ENCODE results near the gene NPR2. TPM values are rescaled to one million over a fixed set of nuclear protein-coding genes. Genes with fewer than 3 reads are reported as not detected.

Gene NPR2
- total and polyA plus RNA-seq, 2 of the 13 experiments (the other 11 are each of a cell fraction or from before 2014, with no cell fraction given) = 7.4 to 9.4 TPM

- TF ChIP-seq, protein P1, sequence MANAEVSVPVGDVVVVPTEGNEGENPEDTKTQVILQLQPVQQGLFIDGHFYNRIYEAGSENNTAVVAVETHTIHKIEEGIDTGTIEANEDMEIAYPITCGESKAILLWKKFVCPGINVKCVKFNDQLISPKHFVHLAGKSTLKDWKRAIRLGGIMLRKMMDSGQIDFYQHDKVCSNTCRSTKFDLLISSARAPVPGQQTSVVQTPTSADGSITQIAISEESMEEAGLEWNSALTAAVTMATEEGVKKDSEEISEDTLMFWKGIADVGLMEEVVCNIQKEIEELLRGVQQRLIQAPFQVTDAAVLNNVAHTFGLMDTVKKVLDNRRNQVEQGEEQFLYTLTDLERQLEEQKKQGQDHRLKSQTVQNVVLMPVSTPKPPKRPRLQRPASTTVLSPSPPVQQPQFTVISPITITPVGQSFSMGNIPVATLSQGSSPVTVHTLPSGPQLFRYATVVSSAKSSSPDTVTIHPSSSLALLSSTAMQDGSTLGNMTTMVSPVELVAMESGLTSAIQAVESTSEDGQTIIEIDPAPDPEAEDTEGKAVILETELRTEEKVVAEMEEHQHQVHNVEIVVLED (CRISPR knock-in tag; IDR thresholded peaks at IDR 0.05; ENCODE audit: borderline replicate concordance) = peak; percentile 82
- TF ChIP-seq ZSCAN5A (CRISPR knock-in tag; IDR thresholded peaks at IDR 0.05; ENCODE audit: borderline replicate concordance) = no peak
- TF ChIP-seq, protein P2, sequence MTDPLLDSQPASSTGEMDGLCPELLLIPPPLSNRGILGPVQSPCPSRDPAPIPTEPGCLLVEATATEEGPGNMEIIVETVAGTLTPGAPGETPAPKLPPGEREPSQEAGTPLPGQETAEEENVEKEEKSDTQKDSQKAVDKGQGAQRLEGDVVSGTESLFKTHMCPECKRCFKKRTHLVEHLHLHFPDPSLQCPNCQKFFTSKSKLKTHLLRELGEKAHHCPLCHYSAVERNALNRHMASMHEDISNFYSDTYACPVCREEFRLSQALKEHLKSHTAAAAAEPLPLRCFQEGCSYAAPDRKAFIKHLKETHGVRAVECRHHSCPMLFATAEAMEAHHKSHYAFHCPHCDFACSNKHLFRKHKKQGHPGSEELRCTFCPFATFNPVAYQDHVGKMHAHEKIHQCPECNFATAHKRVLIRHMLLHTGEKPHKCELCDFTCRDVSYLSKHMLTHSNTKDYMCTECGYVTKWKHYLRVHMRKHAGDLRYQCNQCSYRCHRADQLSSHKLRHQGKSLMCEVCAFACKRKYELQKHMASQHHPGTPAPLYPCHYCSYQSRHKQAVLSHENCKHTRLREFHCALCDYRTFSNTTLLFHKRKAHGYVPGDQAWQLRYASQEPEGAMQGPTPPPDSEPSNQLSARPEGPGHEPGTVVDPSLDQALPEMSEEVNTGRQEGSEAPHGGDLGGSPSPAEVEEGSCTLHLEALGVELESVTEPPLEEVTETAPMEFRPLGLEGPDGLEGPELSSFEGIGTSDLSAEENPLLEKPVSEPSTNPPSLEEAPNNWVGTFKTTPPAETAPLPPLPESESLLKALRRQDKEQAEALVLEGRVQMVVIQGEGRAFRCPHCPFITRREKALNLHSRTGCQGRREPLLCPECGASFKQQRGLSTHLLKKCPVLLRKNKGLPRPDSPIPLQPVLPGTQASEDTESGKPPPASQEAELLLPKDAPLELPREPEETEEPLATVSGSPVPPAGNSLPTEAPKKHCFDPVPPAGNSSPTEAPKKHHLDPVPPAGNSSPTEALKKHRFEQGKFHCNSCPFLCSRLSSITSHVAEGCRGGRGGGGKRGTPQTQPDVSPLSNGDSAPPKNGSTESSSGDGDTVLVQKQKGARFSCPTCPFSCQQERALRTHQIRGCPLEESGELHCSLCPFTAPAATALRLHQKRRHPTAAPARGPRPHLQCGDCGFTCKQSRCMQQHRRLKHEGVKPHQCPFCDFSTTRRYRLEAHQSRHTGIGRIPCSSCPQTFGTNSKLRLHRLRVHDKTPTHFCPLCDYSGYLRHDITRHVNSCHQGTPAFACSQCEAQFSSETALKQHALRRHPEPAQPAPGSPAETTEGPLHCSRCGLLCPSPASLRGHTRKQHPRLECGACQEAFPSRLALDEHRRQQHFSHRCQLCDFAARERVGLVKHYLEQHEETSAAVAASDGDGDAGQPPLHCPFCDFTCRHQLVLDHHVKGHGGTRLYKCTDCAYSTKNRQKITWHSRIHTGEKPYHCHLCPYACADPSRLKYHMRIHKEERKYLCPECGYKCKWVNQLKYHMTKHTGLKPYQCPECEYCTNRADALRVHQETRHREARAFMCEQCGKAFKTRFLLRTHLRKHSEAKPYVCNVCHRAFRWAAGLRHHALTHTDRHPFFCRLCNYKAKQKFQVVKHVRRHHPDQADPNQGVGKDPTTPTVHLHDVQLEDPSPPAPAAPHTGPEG (CRISPR knock-in tag; IDR thresholded peaks at IDR 0.05) = 0 out of 2 replicates have a peak, but pooled peaks have one; percentile 3
- no peak; the same call in 1 of the 2 replicates for TF ChIP-seq ATF7-NPFF (CRISPR knock-in tag; IDR thresholded peaks at IDR 0.05; ENCODE audit: low read depth)
- TF ChIP-seq ZSCAN29 (CRISPR knock-in tag; conservative IDR thresholded peaks at IDR 0.05) = no peak
- no peak for TF ChIP-seq ZNF672 (CRISPR knock-in tag; IDR thresholded peaks at IDR 0.05)
- no peak for TF ChIP-seq ZNF205 (CRISPR knock-in tag; IDR thresholded peaks at IDR 0.05)
- peak; percentile 58; the same call in 1 of the 3 replicates for TF ChIP-seq MXI1 (IDR thresholded peaks at IDR 0.05; ENCODE audit: borderline replicate concordance, low read depth, low read length)
- TF ChIP-seq ZNF83 (CRISPR knock-in tag; IDR thresholded peaks at IDR 0.05; ENCODE audit: borderline replicate concordance) = 0 out of 2 replicates have a peak, but pooled peaks have one; percentile 17
- TF ChIP-seq ZNF761 (CRISPR knock-in tag; conservative IDR thresholded peaks at IDR 0.05) = 0 out of 2 replicates have a peak, but pooled peaks have one; percentile 51
- 0 out of 2 replicates have a peak, but pooled peaks have one; percentile 68 for TF ChIP-seq HNRNPL (IDR thresholded peaks at IDR 0.05; ENCODE audit: low read depth, low read length)
- no peak for TF ChIP-seq FOXO1 (CRISPR knock-in tag; IDR thresholded peaks at IDR 0.05)
- TF ChIP-seq HCFC1 (IDR thresholded peaks at IDR 0.05; ENCODE audit: low read depth, low read length) = peak; percentile 37; the same call in 1 of the 2 replicates
- 0 out of 2 replicates have a peak, but pooled peaks have one; percentile 47 for TF ChIP-seq ZBTB43 (CRISPR knock-in tag; conservative IDR thresholded peaks at IDR 0.05)
- no peak; the same call in 1 of the 2 replicates for TF ChIP-seq DRAP1 (CRISPR knock-in tag; IDR thresholded peaks at IDR 0.05)
- TF ChIP-seq YEATS4 (CRISPR knock-in tag; IDR thresholded peaks at IDR 0.05; ENCODE audit: borderline replicate concordance) = peak; percentile 82; the same call in 1 of the 2 replicates
Measured at GRCh38 chr9:35748858-35749514, 42.4 kb upstream of the NPR2 start, which contains the start of the genes GBA2 and RGP1 (continued).
